ENCODE results near the gene SNRPB2. TPM values are rescaled to one million over a fixed set of nuclear protein-coding genes. Genes with fewer than 3 reads are reported as not detected.

The SNRPB2 gene
- total and polyA plus RNA-seq, 2 donors (not counting 3 experiments of a cell fraction or from before 2014, with no cell fraction given) = 43.7 to 76.0 TPM

DNA sequence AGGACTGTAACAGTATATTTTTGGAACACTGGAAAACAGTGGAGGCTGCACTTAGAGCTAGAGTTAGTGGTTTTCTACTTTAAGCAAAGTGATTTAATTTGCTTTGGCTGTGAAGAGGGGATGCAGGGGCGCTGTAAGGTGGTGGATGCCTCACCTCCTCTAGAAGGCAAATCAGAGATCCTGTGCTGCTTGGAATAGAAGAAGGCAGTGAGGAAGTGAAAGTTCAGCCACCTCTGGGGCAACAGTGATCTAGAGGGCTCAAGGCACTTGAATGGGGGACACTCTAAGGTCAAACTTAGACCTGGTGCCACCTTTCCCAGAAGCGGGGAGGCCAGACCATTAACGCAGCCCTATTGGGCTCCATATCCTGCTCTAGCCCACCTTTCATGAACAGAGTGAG is 19.0 kb upstream of the SNRPB2 start:
- H3K27me3 ChIP-seq (ENCODE audit: control insufficient read depth in 2 of 2, insufficient read depth in 2 of 2, low read length in 2 of 2) = peaks cover 0 to 1% of the 10 kb centered on the region in 2 experiments
- no peak overlapping the region for H3K4me2 ChIP-seq (ENCODE audit: insufficient read depth, low read length)
- CTCF ChIA-PET = no interaction called here
- FAIRE-seq = no peak
- H3K27ac ChIP-seq (ENCODE audit: insufficient read depth, low read depth, low read length) = no peak overlapping the region
- no peaks in the 10 kb centered on the region for H4K20me1 ChIP-seq (replicated peaks; ENCODE audit: control insufficient read depth, extremely low read depth, insufficient read depth, low read length)
- no peaks in the 10 kb centered on the region for H3K9me3 ChIP-seq (replicated peaks; ENCODE audit: control insufficient read depth, insufficient read depth, low read length)
- no peak overlapping the region for H3K9ac ChIP-seq (replicated peaks; ENCODE audit: extremely low read depth, insufficient read depth, low read length)
- BruUV-seq (replicated peaks) = no TSS peak
- no peak for DNase-seq (ENCODE audit: low read depth, low spot score)
- no peak overlapping the region for H3K4me3 ChIP-seq (replicated peaks in 1 of 3; ENCODE audit: insufficient read depth in 1 of 3, low read depth in 1 of 3, low read length in 3 of 3)
- no peak overlapping the region for H2AFZ ChIP-seq (ENCODE audit: low read depth, low read length)
- H3K9me1 ChIP-seq (replicated peaks; ENCODE audit: control insufficient read depth, extremely low read depth, insufficient read depth, low read length) = no peaks in the 10 kb centered on the region
- no peaks in the 10 kb centered on the region for H3K4me1 ChIP-seq (ENCODE audit: control insufficient read depth, extremely low read depth, insufficient read depth, low read length)
- intact Hi-C loops (cut with micrococcal nuclease) = no loop called here
- TF ChIP-seq MYC (IDR thresholded peaks at IDR 0.05; ENCODE audit: low read depth, low read length) = no peak
- TF ChIP-seq POLR2AphosphoS5 (IDR thresholded peaks at IDR 0.05; ENCODE audit: insufficient read depth, low read depth, low read length) = no peak
- no peak for TF ChIP-seq GATA2 (IDR thresholded peaks at IDR 0.05; ENCODE audit: insufficient read depth, insufficient read length, low read depth, low read length)
- no peak for TF ChIP-seq POLR2A (IDR thresholded peaks at IDR 0.05; ENCODE audit: low read depth, low read length)
- no peaks in the 10 kb centered on the region for H3K79me2 ChIP-seq (ENCODE audit: control insufficient read depth, insufficient read depth, low read length)
- H3K36me3 ChIP-seq (ENCODE audit: control insufficient read depth in 2 of 2, extremely low read depth in 1 of 2, insufficient read depth in 2 of 2, low read length in 2 of 2) = no peaks in the 10 kb centered on the region
- POLR2A ChIA-PET = no interaction called here
- dilution Hi-C loops (cut with MboI; ENCODE audit: extremely low pct_ligation_motif_present, low sequenced_read_pairs) = no loop called here

DNA sequence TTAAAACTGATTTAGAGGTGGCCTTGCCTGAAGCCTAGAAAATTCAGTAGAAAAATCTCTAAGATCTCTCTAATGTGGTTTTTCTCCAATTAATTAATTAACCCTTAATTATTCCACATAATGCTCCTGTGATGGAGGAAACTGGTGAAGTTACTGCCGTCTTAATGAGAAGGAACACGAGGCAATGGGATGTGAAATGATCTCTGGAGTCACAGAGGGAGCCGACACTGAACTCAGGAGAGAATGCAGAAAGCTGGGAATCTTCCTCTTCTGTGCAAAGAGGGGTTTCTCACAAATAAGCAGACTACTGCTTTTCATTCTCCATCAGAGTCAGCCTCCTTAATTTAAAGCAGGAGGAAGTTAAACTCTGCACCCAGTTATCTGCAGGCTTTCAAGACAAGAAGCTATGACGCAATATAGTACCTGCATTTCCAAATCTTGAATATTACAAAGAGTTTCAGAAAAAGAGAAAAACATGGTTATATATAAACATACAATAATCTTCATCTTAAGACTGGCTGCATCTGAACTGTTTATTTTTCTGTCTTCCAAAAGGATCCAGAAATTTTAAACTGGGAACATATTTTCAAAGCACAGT is 18.1 kb upstream of the SNRPB2 start:
- FAIRE-seq (no peak), DNase-seq (ENCODE audit: low read depth, low spot score) (no peak)
- BruUV-seq (replicated peaks) = no TSS peak
- Histone ChIP-seq H3K36me3 (ENCODE audit: control insufficient read depth in 2 of 2, extremely low read depth in 1 of 2, insufficient read depth in 2 of 2, low read length in 2 of 2) (no peaks in the 10 kb centered on the region), H3K4me1 (ENCODE audit: control insufficient read depth, extremely low read depth, insufficient read depth, low read length) (no peaks in the 10 kb centered on the region), H3K27ac (ENCODE audit: insufficient read depth, low read depth, low read length) (no peak overlapping the region), H3K9me3 (replicated peaks; ENCODE audit: control insufficient read depth, insufficient read depth, low read length) (no peaks in the 10 kb centered on the region), H3K9ac (replicated peaks; ENCODE audit: extremely low read depth, insufficient read depth, low read length) (no peak overlapping the region), H3K9me1 (replicated peaks; ENCODE audit: control insufficient read depth, extremely low read depth, insufficient read depth, low read length) (no peaks in the 10 kb centered on the region), H3K4me3 (replicated peaks in 1 of 3; ENCODE audit: insufficient read depth in 1 of 3, low read depth in 1 of 3, low read length in 3 of 3) (no peak overlapping the region), H3K27me3 (ENCODE audit: control insufficient read depth in 2 of 2, insufficient read depth in 2 of 2, low read length in 2 of 2) (peaks cover 0 to 1% of the 10 kb centered on the region in 2 experiments), H2AFZ (ENCODE audit: low read depth, low read length) (no peak overlapping the region), H4K20me1 (replicated peaks; ENCODE audit: control insufficient read depth, extremely low read depth, insufficient read depth, low read length) (no peaks in the 10 kb centered on the region), H3K4me2 (ENCODE audit: insufficient read depth, low read length) (no peak overlapping the region), H3K79me2 (ENCODE audit: control insufficient read depth, insufficient read depth, low read length) (no peaks in the 10 kb centered on the region)
- intact Hi-C loops (cut with micrococcal nuclease) = no loop called here
- TF ChIP-seq EZH2 (IDR thresholded peaks at IDR 0.05; ENCODE audit: borderline replicate concordance, low read depth, low read length, severe bottlenecking) = no peak
- TF ChIP-seq FOS (IDR thresholded peaks at IDR 0.05; ENCODE audit: borderline replicate concordance, insufficient read depth, low read length) = no peak
- TF ChIP-seq, protein P1, sequence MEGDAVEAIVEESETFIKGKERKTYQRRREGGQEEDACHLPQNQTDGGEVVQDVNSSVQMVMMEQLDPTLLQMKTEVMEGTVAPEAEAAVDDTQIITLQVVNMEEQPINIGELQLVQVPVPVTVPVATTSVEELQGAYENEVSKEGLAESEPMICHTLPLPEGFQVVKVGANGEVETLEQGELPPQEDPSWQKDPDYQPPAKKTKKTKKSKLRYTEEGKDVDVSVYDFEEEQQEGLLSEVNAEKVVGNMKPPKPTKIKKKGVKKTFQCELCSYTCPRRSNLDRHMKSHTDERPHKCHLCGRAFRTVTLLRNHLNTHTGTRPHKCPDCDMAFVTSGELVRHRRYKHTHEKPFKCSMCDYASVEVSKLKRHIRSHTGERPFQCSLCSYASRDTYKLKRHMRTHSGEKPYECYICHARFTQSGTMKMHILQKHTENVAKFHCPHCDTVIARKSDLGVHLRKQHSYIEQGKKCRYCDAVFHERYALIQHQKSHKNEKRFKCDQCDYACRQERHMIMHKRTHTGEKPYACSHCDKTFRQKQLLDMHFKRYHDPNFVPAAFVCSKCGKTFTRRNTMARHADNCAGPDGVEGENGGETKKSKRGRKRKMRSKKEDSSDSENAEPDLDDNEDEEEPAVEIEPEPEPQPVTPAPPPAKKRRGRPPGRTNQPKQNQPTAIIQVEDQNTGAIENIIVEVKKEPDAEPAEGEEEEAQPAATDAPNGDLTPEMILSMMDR (IDR thresholded peaks at IDR 0.05; ENCODE audit: extremely low read depth in 1 of 2, insufficient read depth in 1 of 2, low read depth in 1 of 2, low read length in 2 of 2) = no peak
- TF ChIP-seq, protein P2, sequence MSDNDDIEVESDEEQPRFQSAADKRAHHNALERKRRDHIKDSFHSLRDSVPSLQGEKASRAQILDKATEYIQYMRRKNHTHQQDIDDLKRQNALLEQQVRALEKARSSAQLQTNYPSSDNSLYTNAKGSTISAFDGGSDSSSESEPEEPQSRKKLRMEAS (IDR thresholded peaks at IDR 0.05; ENCODE audit: insufficient read depth, insufficient read length) = no peak
- TF ChIP-seq POLR2AphosphoS5 (IDR thresholded peaks at IDR 0.05; ENCODE audit: insufficient read depth, low read depth, low read length) = no peak
- no peak for TF ChIP-seq JUN (IDR thresholded peaks at IDR 0.05; ENCODE audit: borderline replicate concordance, insufficient read depth, insufficient read length, low read depth)
- TF ChIP-seq POLR2A (IDR thresholded peaks at IDR 0.05; ENCODE audit: low read depth, low read length) = no peak
- no peak for TF ChIP-seq MYC (IDR thresholded peaks at IDR 0.05; ENCODE audit: low read depth, low read length)
- TF ChIP-seq GATA2 (IDR thresholded peaks at IDR 0.05; ENCODE audit: insufficient read depth, insufficient read length, low read depth, low read length) = no peak
- dilution Hi-C loops (cut with MboI; ENCODE audit: extremely low pct_ligation_motif_present, low sequenced_read_pairs) = no loop called here
- CTCF ChIA-PET = no interaction called here
- POLR2A ChIA-PET = no interaction called here
